Epidermal melanocyte (primary cell): ENCODE results near the gene WWOX.

Experiments used
- DNase-seq: peaks from one replicate; pipeline ENCODE4 v3.0.0; 2011; ENCODE audit warnings: low spot score; ENCODE audit not compliant: insufficient read length

Gene WWOX

DNA sequence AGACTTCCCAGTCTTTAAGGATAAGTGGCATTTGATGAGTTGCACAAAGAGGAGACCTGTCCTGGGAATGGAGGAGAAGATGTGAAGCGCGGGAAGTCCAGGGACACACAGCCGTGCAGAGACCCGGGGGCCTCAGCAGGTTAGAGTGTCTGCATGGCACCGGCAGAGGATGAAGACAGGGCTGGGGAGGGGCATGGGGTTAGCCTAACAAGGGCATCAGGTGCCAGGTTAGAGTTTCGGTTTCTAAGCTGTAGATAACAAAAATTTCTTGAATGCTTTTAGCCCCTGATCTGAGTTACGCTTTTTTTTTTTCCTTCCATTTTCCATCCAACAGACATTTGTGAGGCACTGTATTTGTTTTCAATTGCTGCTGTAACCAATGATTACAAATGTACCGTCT is 906.8 kb downstream of the WWOX start:
- no peak for DNase-seq

DNA sequence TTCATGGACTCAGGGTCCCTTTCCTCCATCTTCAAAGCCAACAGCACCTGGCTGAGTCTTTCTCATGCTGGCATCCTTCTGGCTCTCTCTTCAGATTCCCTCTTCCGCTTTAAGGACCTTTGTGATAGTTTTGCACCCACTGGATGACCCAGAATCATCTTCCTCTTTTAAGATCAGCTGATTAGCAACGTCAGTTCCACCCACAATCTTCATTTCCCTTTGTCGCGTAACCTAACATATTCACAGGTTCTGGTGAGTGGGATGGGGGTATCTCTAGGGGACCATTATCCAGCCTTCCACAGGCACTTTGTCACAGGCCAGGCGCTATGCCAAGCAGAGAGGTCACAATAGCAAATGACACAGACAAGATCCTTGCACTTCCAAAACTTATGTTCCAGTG is 907.3 kb downstream of the WWOX start:
- DNase-seq = no peak

DNA sequence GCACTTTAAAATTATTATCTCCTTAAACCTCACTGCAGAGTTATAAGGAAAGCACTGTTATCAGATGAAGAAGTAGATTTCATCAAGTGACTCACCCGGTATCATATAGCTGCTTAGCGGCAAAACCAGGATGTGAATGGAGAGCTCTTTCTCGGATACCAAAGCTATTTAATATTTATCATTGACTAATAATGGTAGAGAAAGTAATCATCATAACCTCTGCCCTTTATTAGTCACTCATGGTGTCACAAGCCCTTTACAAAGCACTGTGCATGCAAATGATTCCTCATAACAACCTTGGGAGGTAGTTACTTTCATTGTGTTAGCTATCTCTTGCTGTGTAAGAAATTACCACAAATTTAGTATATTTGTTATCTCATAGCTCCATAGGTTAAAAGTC is 908.2 kb downstream of the WWOX start:
- DNase-seq = no peak

DNA sequence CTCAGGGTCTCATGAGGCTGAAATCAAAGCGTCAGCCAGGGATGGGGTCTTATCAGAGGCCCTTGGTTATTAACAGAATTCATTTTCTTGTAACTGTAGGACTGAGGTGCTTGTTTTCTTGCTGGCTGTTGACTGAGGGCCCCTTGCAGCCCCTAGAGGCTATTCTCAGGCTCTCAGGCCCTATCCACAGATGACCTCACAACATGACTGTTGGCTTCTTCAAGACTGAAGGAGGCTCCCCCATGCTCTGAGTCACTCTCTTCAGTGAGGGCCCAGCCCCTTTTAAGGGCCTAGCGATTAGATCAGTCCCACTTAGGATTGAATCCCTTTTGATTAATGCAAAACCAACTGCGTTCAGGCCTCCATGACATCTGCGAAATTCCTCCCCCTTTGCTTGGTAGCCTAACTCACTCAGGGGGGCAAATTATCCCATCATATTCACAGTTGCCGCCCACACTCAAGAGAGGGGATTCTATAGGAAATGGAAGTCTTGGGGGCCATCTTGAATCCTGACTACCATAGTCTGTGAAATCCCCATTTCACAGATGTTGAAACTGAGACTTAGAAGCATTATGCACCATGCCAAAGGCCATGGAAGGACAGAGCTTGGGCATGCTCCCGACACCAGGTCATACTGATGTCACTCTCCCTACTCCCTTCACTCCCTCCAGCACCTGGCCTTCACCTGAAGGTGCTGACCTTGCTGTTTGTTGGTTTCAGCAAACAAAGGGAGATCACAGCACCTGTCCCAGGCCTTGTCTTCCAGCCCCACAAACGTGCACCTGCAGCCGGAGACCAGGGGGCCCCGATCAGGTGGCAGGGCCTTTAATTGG is 908.8 kb downstream of the WWOX start:
- DNase-seq = no peak

DNA sequence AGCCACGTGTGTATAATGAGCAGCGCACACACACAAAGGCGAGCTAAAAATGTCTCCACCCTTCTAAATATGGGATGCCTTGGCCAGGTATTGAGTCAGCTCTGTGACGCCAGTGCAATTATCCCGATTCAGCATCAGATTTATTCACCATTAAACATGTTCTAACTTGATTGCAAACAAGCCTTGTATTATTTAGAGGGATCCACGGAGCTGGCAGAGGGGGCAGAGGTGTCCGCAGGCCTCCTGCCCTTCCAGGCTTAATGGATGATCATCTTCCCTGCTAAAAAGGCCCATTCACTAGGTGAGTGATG is 909.4 kb downstream of the WWOX start:
- DNase-seq = no peak

DNA sequence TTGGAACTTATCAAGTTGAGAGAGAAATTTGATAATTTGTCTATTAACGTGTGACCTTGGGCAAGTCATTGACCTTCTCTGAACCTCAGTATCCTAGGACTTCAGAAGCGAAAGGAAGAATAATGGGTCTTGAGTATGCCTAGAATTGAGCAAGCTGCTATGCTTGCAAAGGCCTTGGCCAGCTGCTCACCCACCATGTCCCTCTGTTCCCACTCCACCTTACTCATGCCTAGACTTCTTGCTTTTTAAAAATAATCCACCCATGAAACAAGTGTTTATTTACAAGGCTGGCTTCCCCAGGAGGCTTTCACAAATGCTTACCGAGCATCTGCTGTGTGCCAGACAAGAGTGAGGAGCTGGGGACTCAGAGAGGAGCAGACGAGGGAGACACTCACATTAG is 910.4 kb downstream of the WWOX start:
- no peak for DNase-seq

DNA sequence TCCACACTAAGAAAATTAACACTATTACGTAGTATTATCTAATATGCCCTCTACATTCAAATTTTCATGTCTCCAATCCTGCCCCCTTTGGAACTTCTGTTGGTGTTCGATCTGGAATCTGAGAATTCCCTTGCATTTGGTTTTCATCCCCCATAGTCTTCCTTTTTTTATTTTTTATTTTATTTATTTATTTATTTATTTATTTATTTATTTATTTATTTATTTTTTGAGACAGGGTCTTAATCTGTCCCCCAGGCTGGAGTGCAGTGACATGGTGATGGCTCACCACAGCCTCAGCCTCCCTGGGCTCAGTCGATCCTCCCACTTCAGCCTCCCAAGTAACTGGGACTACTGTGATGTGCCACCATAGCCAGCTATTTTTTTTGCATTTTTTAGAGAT is 911.8 kb downstream of the WWOX start:
- DNase-seq = no peak

DNA sequence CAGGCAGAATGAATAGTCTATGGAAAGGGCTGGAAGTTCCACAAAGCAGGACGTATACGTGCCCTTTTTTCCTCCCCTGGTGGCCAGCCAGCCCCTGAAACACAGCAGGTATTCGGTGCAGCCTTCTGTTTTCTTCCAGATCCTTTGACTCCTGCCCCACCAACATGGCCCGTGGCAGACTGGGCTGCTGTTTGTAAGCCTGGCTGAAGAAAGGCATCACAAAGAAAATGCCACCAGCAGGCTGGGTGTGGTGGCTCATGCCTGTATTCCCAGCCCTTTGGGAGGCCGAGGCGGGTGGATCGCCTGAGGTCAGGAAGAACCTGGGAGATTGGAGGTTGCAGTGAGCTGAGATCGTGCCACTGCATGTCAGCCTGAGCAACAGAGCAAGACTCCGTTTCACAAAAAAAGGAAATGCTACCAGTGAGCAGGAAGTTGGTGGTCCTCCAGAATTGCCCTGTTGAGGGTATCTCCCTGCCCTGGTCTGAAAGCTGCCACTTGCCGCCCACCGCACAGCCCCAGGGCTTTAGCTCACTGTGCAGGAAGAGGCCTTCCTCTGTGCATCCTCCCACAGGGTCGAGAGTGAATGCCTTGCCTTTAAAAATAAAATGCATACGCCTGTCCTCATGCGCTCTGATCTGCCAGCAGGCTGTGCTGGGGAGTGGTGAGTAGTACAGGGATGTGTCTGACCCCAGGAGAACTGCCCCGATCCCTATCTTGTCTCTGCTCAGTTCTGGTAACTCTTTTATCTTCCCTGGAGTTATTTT is 913.4 kb downstream of the WWOX start:
- no peak for DNase-seq

DNA sequence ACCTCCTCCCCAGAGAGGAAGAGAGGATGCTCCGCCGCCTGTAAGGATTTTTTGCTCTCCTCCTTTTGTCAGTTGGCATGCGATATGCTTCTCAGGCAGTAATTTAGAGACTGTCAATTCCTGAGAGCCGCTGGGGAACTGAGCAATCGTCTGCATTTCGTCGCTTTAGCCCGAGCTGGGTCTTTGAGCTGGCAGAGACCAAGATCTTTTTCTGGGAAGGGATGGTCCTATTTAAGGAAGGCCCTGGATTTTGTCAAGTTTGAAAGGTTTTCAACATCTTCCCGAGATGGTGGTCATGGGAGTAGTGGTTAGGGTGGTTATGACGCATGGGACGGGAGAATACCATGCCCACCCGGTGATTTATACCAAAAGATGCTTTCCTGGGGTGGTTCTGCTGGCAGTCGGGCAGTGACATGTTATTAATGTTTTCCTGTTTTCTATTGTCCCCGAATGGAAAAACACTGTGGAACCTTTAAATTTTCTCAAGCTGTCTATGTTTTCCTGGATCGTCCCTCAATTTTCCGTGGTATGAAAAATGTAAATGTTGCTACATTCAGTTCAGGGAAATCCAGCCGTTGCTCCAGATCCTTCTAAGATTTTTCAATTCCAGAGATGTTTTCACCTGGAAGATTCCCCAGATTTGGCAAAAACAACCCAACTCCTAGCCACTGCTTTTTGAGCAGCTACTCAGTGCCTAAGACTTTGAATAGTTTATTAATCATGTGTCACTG is 914.6 kb downstream of the WWOX start:
- no peak for DNase-seq

DNA sequence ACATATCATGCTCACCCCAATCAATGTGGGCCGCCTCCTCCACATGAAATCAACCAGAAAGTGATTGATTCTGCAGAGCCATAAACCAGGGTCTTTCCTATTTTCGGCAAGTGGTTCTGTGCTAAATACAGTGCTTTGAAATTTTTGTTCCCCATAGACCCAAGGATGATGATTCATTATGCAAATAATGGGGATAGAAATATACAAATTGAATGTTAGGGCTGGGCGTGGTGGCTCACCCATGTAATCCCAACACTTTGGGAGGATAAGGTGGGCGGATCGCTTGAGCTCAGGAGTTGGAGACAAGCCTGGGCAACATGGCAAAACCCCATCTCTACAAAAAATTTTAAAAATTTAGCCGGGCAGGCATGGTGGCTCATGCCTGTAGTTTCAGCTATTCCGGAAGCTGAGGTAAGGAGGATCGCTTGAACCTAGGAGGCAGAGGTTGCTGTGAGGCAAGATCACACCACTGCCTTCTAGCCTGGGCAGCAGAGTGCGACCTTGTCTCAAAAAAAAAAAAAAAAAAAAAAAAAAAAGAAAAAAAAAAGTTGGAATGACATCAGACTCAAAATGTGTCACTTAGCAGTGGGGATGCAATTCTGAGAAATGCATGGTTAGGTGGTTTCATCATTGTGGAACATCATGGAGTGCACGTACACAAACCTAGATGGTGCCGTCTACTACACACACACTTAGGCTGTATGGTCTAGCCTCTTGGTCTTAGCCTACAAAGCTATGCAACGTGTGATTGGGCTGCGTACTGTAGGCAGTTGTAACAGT is 919.4 kb downstream of the WWOX start:
- DNase-seq = no peak

DNA sequence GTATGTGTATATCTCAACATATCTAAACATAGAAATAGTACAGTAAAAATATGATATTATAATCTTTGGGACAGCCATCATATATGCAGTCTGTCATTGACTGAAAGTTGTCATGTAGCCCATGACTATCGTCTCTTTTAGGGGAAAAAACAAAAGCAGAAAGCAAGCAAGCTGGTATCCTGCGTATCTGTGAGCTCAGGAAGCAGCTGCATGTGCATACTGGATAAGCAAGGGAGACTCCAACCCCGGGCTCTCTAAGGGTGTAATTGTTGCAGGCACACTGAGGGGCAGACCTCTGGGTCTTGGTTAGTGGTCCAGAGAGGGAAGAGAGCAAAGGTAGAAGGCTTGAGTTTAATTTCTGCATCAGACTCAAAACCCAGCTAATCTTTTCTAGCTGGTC is 920.0 kb downstream of the WWOX start:
- DNase-seq = no peak

DNA sequence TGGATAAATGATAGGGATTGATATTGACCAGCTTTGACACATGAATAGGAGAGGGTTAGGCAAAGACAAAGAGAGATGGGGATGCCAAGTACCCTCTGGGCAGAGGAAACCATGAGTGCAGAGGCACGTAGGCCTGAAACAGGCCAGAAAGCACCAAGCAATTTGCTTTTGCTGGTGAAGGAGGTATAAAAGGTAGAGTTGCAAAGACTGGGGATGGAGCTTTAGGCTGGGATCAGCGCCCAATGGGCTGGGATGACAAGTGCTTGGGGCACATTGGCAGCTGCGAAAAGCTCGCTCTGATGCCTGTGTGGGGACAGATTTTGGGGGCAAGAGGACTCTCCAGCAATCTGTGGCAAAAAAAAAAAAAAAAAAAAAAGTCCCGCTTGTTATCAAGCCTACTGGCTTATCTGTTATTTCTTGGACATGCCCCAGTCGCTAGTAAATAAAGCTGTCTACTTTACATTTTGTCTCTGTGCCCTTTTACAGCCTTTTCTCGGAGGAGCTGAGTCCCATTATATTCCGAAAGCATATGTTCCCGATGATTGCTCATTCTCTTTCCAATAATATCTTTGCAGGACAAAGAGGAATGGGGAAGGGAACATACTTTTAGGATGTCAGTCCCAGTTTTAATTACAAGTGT is 922.7 kb downstream of the WWOX start:
- no peak for DNase-seq

DNA sequence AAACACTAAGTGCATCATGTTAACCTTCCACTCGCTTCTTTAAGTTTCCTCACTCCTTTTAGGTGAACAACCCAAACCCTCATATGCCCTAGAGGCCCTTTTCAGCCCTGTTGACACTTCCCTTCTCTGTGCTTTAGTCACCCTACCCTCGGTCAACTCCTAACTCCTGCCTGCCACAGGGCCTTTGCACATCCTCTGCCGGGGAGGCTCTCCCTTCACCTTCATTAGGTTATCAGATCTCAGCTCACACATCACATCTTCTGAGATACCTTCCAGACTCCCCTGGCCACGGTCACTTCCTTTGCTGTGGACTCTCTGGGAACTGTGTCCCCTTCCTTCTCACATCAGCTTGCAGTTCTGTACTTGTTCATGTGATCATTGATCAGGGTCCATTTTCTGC is 926.7 kb downstream of the WWOX start:
- DNase-seq = no peak

DNA sequence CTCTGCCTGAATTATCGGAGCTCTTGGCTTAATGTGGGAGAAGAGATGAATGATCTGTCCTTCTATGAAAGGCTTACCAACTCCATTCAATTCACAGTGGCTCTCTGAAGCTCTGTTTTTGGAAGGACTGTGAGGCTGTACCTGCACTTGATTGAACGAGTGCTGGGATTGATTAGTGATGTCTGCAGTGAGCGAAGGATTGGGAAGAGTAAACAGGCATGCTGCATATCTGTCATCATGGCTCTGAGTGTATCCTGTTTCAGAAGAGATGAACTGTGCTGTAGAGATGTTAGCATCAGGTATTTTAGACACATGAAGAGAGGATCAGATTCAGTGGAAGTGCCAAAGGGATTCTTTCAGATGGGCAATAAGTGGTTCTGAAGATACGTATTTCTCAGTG is 937.1 kb downstream of the WWOX start:
- no peak for DNase-seq

DNA sequence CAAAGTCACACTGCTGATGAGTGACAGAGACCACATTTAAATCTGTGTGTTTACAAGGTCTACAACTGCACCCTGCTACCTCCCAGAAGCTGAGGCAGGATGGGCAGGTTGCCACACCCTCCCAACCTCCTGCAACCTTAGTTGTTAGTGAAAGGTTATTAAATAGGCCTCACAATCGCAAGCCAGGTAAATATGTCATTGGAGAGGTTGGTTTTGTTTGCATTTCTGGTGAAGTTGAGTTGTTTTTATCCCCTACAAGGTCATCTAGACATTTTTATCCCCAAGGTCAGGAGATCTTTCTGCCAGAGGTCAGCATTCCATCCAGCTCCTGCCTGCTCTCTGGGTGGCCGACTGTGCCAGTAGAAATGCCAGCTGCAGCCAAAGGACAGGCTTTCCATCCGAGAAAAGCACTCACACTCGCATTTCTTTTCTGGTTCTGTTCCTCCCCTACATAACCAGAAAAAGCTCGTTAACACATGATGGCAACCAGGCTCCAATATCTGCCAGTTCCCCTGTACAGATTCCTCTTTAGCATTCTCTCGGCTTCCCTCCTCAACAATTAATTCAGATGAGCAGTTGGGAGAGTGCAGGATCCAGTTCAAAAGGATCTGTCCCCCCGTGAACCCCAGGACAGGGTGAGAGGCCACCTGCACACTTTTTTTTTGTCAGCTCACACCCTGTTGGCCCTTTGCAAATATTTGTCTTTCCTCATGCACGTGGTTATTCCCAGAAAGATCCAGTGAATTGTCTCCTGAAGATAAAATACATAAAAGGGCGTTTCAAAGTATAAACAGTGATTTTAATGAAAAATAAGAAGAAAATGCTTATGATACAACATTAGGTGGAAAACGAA is 938.3 kb downstream of the WWOX start:
- DNase-seq = no peak

DNA sequence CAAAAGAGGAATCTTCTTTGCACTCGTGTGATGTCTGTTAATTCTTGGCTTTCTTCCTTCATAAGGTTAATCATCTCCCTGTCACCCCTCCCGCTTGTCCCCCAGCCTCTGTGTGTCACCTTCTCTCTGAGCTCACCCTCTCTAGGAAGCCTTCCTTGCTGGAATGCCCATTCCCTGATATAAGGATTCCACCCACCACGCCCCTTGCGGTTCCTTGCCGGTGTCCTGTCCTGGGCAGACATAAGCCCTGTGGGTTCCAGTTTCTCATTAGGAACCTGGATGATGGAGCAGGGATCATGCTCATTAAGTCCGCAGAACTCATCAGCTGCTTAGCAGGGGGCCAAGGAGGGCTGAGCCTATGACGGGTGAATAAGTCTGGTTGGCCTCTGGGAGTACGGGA is 941.8 kb downstream of the WWOX start:
- no peak for DNase-seq

DNA sequence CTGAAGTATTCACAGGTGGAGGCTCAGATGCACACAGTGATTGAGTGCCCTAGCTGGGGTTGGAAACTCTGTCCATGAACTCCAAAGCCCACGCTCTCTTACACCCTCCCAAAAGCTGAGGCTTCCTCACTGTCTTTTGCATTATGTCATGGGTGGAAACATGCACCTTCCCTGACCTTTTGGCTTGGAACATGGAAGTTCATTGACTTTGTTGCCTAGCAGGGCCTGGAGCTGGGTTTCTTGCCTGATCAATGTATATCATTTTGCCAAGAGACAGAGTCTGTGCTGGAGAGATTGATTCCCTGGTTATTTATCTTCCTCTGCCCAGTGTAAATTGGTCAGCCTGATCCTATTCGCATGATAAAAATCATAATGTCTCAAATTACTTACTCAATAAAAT is 942.7 kb downstream of the WWOX start:
- no peak for DNase-seq

DNA sequence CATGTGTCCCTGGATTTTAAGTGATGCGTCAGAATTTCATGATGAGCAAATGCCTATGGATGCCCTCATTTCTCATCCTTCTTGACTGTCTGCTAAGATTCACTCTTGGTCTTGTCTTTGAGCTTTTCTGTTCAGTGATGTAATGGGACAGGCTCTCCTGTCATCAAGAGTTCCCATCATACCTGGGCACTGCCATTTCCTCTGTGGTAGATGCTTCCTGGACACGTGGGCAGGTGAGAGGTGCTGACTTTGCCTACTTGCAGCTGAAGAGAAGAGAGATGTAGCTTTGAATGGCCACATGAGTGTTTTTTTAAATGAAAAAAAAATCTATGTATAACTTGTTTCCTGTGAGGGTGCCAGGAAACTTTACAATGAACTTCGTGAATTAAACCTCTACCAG is 943.4 kb downstream of the WWOX start:
- DNase-seq = no peak

DNA sequence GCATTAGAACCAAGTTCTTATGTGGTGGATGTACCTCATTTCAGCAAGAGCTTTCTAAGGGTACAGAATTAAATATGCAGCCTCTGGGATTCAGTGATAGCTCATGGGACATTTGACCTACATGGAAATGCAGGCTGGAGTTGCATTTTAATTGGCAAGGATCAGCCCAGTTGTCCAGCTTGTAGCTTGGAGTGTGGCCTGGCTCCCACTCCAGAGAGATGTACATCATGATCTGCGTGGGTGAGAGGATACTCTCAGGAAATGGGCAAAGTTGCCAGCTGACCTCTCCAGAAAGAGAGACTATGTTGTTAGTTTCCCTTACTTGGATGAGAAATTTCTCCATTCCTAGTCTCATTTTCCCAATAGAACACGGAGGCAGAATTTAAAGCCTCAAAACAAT is 945.7 kb downstream of the WWOX start:
- no peak for DNase-seq

DNA sequence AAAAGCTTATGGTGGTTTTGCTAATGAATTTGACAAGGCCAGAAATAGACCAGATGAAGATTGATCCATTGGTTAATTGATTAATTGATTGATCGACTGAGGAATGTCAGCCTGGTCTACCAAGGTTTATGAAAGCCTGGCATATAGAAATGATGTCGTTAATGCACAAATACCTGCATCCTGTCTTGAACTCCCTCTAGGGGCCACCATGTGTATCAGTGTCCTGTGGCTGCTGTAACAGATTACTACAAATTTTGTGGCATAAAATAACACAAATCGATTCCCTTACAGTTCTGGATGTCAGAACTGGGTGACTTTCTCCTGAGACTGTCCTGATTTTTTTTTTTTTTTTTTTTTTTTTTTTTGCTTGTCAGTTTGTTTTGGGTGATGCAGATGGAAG is 947.9 kb downstream of the WWOX start:
- no peak for DNase-seq
